SK-N-SH treated with all-trans-retinoic acid at 6 μM for 48 hours (cell line): ENCODE results near the gene ZFYVE28.

Experiments used
- ATAC-seq: fragments of 200-7000 bp; cut with Tn5 transposase; 3 replicates; pipeline ENCODE4 v1.9.1; 2020; ENCODE audit warnings: mild to moderate bottlenecking, moderate library complexity
- ARNTL ChIP-seq: fragments of 450-650 bp; formaldehyde crosslinking; IDR thresholded peaks from 2 replicates; pipeline ENCODE4 v1.5.0; 2020; ENCODE audit warnings: low read depth, mild to moderate bottlenecking, moderate library complexity, borderline replicate concordance
- BACH2 ChIP-seq: fragments of 250-450 bp; sonication (Bioruptor Pico); IDR thresholded peaks from 2 replicates; pipeline ENCODE4 v1.9.0; 2021; ENCODE audit warnings: mild to moderate bottlenecking, borderline replicate concordance
- CREB5 ChIP-seq: fragments of 250-450 bp; sonication (Bioruptor Pico); IDR thresholded peaks from 2 replicates; pipeline ENCODE4 v1.5.1; 2020; ENCODE audit warnings: low read depth, mild to moderate bottlenecking, moderate library complexity
- CSDC2 ChIP-seq: fragments of 250-450 bp; sonication (Bioruptor Pico); IDR thresholded peaks from 2 replicates; pipeline ENCODE4 v1.5.0; 2020; ENCODE audit warnings: mild to moderate bottlenecking, moderate library complexity
- CSRNP3 ChIP-seq: fragments of 250-450 bp; sonication (Bioruptor Pico); IDR thresholded peaks from 2 replicates; pipeline ENCODE4 v1.5.1; 2021; ENCODE audit warnings: mild to moderate bottlenecking, moderate library complexity
- ESRRG ChIP-seq: fragments of 250-450 bp; sonication (Bioruptor Pico); IDR thresholded peaks from 2 replicates; pipeline ENCODE4 v1.6.1; 2021; ENCODE audit warnings: mild to moderate bottlenecking
- GLIS3 ChIP-seq: fragments of 250-450 bp; sonication (Bioruptor Pico); IDR thresholded peaks from 2 replicates; pipeline ENCODE4 v1.5.0; 2020; ENCODE audit warnings: mild to moderate bottlenecking, moderate library complexity
- ISL1 ChIP-seq: fragments of 250-450 bp; sonication (Bioruptor Pico); IDR thresholded peaks from 2 replicates; pipeline ENCODE4 v2.1.2; 2022; ENCODE audit warnings: mild to moderate bottlenecking, moderate library complexity
- OSR1 ChIP-seq: fragments of 250-450 bp; sonication (Bioruptor Pico); IDR thresholded peaks from 2 replicates; pipeline ENCODE4 v1.8.0; 2022; ENCODE audit warnings: moderate library complexity, mild to moderate bottlenecking, inconsistent platforms
- PPARA ChIP-seq: fragments of 250-450 bp; sonication (Bioruptor Pico); IDR thresholded peaks from 2 replicates; pipeline ENCODE4 v1.5.0; 2020; ENCODE audit warnings: mild to moderate bottlenecking, borderline replicate concordance
- RARB ChIP-seq: fragments of 250-450 bp; sonication (Bioruptor Pico); IDR thresholded peaks from 2 replicates; pipeline ENCODE4 v1.8.0; 2021; ENCODE audit warnings: mild to moderate bottlenecking, moderate library complexity
- SNAI2 ChIP-seq: fragments of 250-450 bp; sonication (Bioruptor Pico); IDR thresholded peaks from 2 replicates; pipeline ENCODE4 v1.5.0; 2020; ENCODE audit warnings: mild to moderate bottlenecking, moderate library complexity
- TCF4 ChIP-seq: fragments of 250-450 bp; sonication (Bioruptor Pico); IDR thresholded peaks from 2 replicates; pipeline ENCODE4 v1.8.0; 2021; ENCODE audit warnings: mild to moderate bottlenecking, moderate library complexity, borderline replicate concordance
- TOX ChIP-seq: fragments of 250-450 bp; sonication (Bioruptor Pico); IDR thresholded peaks from 2 replicates; pipeline ENCODE4 v1.8.0; 2021; ENCODE audit warnings: mild to moderate bottlenecking, moderate library complexity, borderline replicate concordance
- ZNF565 ChIP-seq: fragments of 450-650 bp; formaldehyde crosslinking; conservative IDR thresholded peaks from 2 replicates; pipeline ENCODE4 v1.5.0; 2020; ENCODE audit warnings: low read depth, mild to moderate bottlenecking, moderate library complexity
- ZNF70 ChIP-seq: fragments of 450-650 bp; formaldehyde crosslinking; IDR thresholded peaks from 2 replicates; pipeline ENCODE4 v1.5.0; 2020; ENCODE audit warnings: mild to moderate bottlenecking, moderate library complexity
- ZNF8 ChIP-seq: fragments of 450-650 bp; formaldehyde crosslinking; IDR thresholded peaks from 2 replicates; pipeline ENCODE4 v1.5.0; 2020; ENCODE audit warnings: mild to moderate bottlenecking, moderate library complexity
- TF ChIP-seq, protein P1 (sequence below): fragments of 250-450 bp; sonication (Bioruptor Pico); IDR thresholded peaks from 2 replicates; pipeline ENCODE4 v1.8.0; 2020; ENCODE audit warnings: mild to moderate bottlenecking, moderate library complexity, borderline replicate concordance
- TF ChIP-seq, protein P2 (sequence below): fragments of 250-450 bp; sonication (Bioruptor Pico); IDR thresholded peaks from 2 replicates; pipeline ENCODE4 v1.8.0; 2021; ENCODE audit warnings: low read depth, mild to moderate bottlenecking, moderate library complexity, borderline replicate concordance

ZFYVE28 gene

GRCh38 chr4:2256156-2256731 lies 162.2 kb downstream of the ZFYVE28 start:
- TF ChIP-seq ARNTL (CRISPR knock-in tag) (no peak), BACH2 (CRISPR knock-in tag) (no peak), GLIS3 (CRISPR knock-in tag) (no peak), CSDC2 (CRISPR knock-in tag) (no peak), ISL1 (no peak), ESRRG (CRISPR knock-in tag) (no peak), TCF4 (no peak), RARB (no peak), ZNF8 (CRISPR knock-in tag) (no peak), OSR1 (CRISPR knock-in tag) (no peak), ZNF565 (no peak), CSRNP3 (CRISPR knock-in tag) (no peak)
- TF ChIP-seq, protein P1, sequence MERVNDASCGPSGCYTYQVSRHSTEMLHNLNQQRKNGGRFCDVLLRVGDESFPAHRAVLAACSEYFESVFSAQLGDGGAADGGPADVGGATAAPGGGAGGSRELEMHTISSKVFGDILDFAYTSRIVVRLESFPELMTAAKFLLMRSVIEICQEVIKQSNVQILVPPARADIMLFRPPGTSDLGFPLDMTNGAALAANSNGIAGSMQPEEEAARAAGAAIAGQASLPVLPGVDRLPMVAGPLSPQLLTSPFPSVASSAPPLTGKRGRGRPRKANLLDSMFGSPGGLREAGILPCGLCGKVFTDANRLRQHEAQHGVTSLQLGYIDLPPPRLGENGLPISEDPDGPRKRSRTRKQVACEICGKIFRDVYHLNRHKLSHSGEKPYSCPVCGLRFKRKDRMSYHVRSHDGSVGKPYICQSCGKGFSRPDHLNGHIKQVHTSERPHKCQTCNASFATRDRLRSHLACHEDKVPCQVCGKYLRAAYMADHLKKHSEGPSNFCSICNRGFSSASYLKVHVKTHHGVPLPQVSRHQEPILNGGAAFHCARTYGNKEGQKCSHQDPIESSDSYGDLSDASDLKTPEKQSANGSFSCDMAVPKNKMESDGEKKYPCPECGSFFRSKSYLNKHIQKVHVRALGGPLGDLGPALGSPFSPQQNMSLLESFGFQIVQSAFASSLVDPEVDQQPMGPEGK (CRISPR knock-in tag) = no peak
- TF ChIP-seq, protein P2, sequence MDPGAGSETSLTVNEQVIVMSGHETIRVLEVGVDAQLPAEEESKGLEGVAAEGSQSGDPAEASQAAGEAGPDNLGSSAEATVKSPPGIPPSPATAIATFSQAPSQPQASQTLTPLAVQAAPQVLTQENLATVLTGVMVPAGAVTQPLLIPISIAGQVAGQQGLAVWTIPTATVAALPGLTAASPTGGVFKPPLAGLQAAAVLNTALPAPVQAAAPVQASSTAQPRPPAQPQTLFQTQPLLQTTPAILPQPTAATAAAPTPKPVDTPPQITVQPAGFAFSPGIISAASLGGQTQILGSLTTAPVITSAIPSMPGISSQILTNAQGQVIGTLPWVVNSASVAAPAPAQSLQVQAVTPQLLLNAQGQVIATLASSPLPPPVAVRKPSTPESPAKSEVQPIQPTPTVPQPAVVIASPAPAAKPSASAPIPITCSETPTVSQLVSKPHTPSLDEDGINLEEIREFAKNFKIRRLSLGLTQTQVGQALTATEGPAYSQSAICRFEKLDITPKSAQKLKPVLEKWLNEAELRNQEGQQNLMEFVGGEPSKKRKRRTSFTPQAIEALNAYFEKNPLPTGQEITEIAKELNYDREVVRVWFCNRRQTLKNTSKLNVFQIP (CRISPR knock-in tag) = no peak
- no peak for ATAC-seq

- ATAC-seq = no peak
- TF ChIP-seq, protein P2 (CRISPR knock-in tag) = no peak
- TF ChIP-seq SNAI2 (CRISPR knock-in tag) = no peak
- no peak for TF ChIP-seq ZNF565
- TF ChIP-seq ISL1 = no peak
- TF ChIP-seq RARB = no peak
- TF ChIP-seq PPARA (CRISPR knock-in tag) = no peak
- no peak for TF ChIP-seq ZNF8 (CRISPR knock-in tag)
- no peak for TF ChIP-seq GLIS3 (CRISPR knock-in tag)
- no peak for TF ChIP-seq TCF4
- TF ChIP-seq CREB5 (CRISPR knock-in tag) = no peak
- TF ChIP-seq TOX (CRISPR knock-in tag) = no peak
- TF ChIP-seq ZNF70 (CRISPR knock-in tag) = no peak
Measured at GRCh38 chr4:2255501-2256155, 162.8 kb downstream of the ZFYVE28 start.

DNA sequence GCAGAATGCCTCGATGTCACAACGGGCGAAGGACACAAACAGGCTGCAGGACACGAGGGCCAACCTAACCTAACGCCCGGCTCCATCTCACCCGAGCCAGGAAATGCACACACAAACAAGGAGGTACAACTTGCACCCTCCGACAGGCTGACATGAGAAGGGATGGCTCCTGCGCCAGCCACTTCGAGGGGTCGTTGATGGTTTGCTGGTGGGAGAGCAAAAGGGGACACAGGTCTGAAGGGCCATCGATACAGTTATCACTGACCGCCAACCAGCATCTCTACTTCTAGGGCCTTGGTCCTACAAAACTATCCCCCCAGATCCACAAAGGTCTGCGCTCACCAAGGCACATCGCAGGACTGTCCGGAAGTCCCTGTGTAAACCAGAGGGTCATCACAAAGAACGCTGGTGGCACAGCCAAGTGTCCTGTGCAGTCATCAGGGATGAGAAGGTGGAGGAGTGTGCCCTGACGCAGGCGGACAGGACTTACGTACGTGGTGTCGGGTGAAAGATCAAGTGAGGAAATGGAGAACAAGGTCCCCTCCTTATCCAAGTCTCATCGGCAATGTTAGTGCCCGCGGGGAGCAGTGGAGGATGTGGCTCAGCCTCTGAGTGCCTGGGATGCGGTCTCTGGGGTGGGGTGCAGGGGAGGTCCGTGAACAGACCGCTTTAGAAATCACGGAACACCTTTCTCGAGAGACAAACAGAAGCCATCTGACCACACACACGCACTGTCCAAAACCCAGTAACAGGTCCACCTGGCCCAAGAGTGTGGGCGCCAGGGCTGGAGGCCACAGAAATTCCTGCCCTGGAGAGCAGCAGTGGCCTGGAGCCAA lies 163.6 kb downstream of the ZFYVE28 start:
- ATAC-seq = no peak
- no peak for TF ChIP-seq ZNF70 (CRISPR knock-in tag)
- TF ChIP-seq CREB5 (CRISPR knock-in tag) = no peak
- TF ChIP-seq, protein P1 (CRISPR knock-in tag) = no peak
- TF ChIP-seq ISL1 = no peak
- no peak for TF ChIP-seq TOX (CRISPR knock-in tag)
